GM23248 (cell line): Measurements from ENCODE around the gene SNAPC4. TPM values are rescaled to one million over a fixed set of nuclear protein-coding genes. Genes with fewer than 3 reads are reported as not detected.

ENCODE experiments used
- DNase-seq: peaks from one replicate; pipeline ENCODE4 v3.0.0-alpha.2; 2015
- H2AFZ ChIP-seq: fragments of 200-600 bp; sonication (generic); 2 replicates; pipeline ENCODE4 v1.6.1; 2016; ENCODE audit warnings: antibody characterized with exemption
- H3F3A ChIP-seq: fragments of 200-600 bp; sonication (generic); 2 replicates; pipeline ENCODE4 v1.6.1; 2016; ENCODE audit warnings: mild to moderate bottlenecking, antibody characterized with exemption, mixed run types; ENCODE audit not compliant: insufficient read depth
- H3K27ac ChIP-seq: fragments of 200-600 bp; sonication (generic); 2 replicates; pipeline ENCODE4 v1.5.1; 2016; ENCODE audit warnings: mild to moderate bottlenecking
- H3K27me3 ChIP-seq: fragments of 200-600 bp; sonication (generic); replicated peaks from 2 replicates; pipeline ENCODE4 v1.6.1; 2016; ENCODE audit warnings: mild to moderate bottlenecking; ENCODE audit not compliant: insufficient read depth
- H3K36me3 ChIP-seq: fragments of 200-600 bp; sonication (generic); 2 replicates; pipeline ENCODE4 v1.6.1; 2016; ENCODE audit warnings: low read depth, mild to moderate bottlenecking
- H3K4me1 ChIP-seq: fragments of 200-600 bp; sonication (generic); 2 replicates; pipeline ENCODE4 v1.6.1; 2016; ENCODE audit warnings: mild to moderate bottlenecking; ENCODE audit not compliant: insufficient read depth
- H3K4me2 ChIP-seq: fragments of 200-600 bp; sonication (generic); one replicate; pipeline ENCODE4 v1.6.1; 2016; ENCODE audit warnings: mild to moderate bottlenecking; ENCODE audit not compliant: unreplicated experiment
- H3K4me3 ChIP-seq: fragments of 200-600 bp; sonication (generic); 2 replicates; pipeline ENCODE4 v1.5.1; 2016; ENCODE audit warnings: mild to moderate bottlenecking
- H3K79me2 ChIP-seq: fragments of 200-600 bp; sonication (generic); 2 replicates; pipeline ENCODE4 v1.6.1; 2016; ENCODE audit warnings: mild to moderate bottlenecking; ENCODE audit not compliant: insufficient read depth
- H3K9ac ChIP-seq: fragments of 200-600 bp; sonication (generic); 2 replicates; pipeline ENCODE4 v1.6.1; 2016; ENCODE audit warnings: mild to moderate bottlenecking
- H3K9me2 ChIP-seq: fragments of 200-600 bp; sonication (generic); 2 replicates; pipeline ENCODE4 v1.6.1; 2016; ENCODE audit warnings: mixed run types, mild to moderate bottlenecking, moderate library complexity; ENCODE audit not compliant: insufficient read depth
- H3K9me3 ChIP-seq: fragments of 200-600 bp; sonication (generic); one replicate; pipeline ENCODE4 v1.6.1; 2017; ENCODE audit warnings: low read depth
- H4K20me1 ChIP-seq: fragments of 200-600 bp; sonication (generic); 2 replicates; pipeline ENCODE4 v1.6.0; 2016; ENCODE audit not compliant: insufficient read depth
- EZH2 ChIP-seq: fragments of 200-600 bp; sonication (generic); IDR thresholded peaks from 2 replicates; pipeline ENCODE4 v1.6.1; 2018; ENCODE audit warnings: antibody characterized with exemption, mild to moderate bottlenecking; ENCODE audit not compliant: insufficient read depth, poor library complexity, severe bottlenecking
- EZH2phosphoT487 ChIP-seq: fragments of 200-600 bp; sonication (generic); IDR thresholded peaks from 2 replicates; pipeline ENCODE4 v1.6.1; 2018; ENCODE audit warnings: antibody characterized with exemption, moderate library complexity, mild to moderate bottlenecking, low read depth; ENCODE audit not compliant: insufficient read depth
- WGBS, 2 experiments: methylation state at CpG; one replicate each; pipeline ENCODE4 v1.1.6; 2015 to 2017; ENCODE audit warnings: low lambda C conversion rate in 2 of 2, low coverage in 1 of 2; ENCODE audit errors: missing lambda C conversion rate in 2 of 2; 5-methylcytosine and 5-hydroxymethylcytosine counted together
- in situ Hi-C: fragments of 300-500 bp; cut with MboI; formaldehyde crosslinking; loops from 2 replicates; pipeline ENCODE4 v1.15.0; 2020
- polyA plus RNA-seq: library from polyadenylated mRNA; unstranded; fragments of >200 nt; fragmentation: Nextera tagmentation; extraction: Ambion mirVana; gene quantifications from 2 replicates; pipeline ENCODE4 v1.2.1, GENCODE V29; 2016
- total RNA-seq: library from RNA; depleted of rRNA; stranded (reverse); fragments of >200 nt; shearing (Covaris generic); gene quantifications from 2 replicates; pipeline ENCODE4 v1.2.3, GENCODE V29; 2014

SNAPC4 gene
- total and polyA plus RNA-seq, 2 experiments from 2014 or later, result 4.4 to 5.2 TPM

- in situ Hi-C loops, result no loop called here
- Histone ChIP-seq H2AFZ (no peak overlapping the region), H3K9me3 (no peaks in the 10 kb centered on the region), H4K20me1 (no peaks in the 10 kb centered on the region), H3K4me1 (peaks cover 5% of the 10 kb centered on the region; the same call in 1 of the 2 replicates), H3K9ac (no peak overlapping the region), H3K9me2 (no peaks in the 10 kb centered on the region), H3K79me2 (peaks cover 18% of the 10 kb centered on the region), H3K36me3 (peaks cover 4% of the 10 kb centered on the region; the same call in 1 of the 2 replicates), H3K4me3 (no peak overlapping the region), H3K4me2 (no peak overlapping the region), H3K27ac (no peak overlapping the region), H3F3A (peaks cover 10% of the 10 kb centered on the region; the same call in 1 of the 2 replicates), H3K27me3 (no peaks in the 10 kb centered on the region)
- no peak for TF ChIP-seq EZH2phosphoT487
- TF ChIP-seq EZH2, result no peak
- 92 to 96% methylated on average over 7 of the region's 7 CpGs for WGBS, 2 experiments
- DNase-seq, result no peak
Observed at GRCh38 chr9:136405481-136405880, 5.5 kb upstream of the SNAPC4 start.

- H2AFZ ChIP-seq, result no peak overlapping the region
- no peak overlapping the region for H3K27ac ChIP-seq
- TF ChIP-seq EZH2 (no peak), EZH2phosphoT487 (no peak)
- H3K4me3 ChIP-seq, result no peak overlapping the region
- H3K4me1 ChIP-seq, result peaks cover 5% of the 10 kb centered on the region; the same call in 1 of the 2 replicates
- in situ Hi-C loops, result no loop called here
- peaks cover 10% of the 10 kb centered on the region; the same call in 1 of the 2 replicates for H3F3A ChIP-seq
- no peaks in the 10 kb centered on the region for H4K20me1 ChIP-seq
- H3K36me3 ChIP-seq, result peaks cover 4% of the 10 kb centered on the region; the same call in 1 of the 2 replicates
- peaks cover 16% of the 10 kb centered on the region for H3K79me2 ChIP-seq
- no peaks in the 10 kb centered on the region for H3K9me3 ChIP-seq
- DNase-seq, result no peak
- no peaks in the 10 kb centered on the region for H3K9me2 ChIP-seq
- H3K27me3 ChIP-seq, result no peaks in the 10 kb centered on the region
- 88 to 90% methylated on average over 12 to 13 of the region's 14 CpGs for WGBS, 2 experiments
- H3K4me2 ChIP-seq, result no peak overlapping the region
- H3K9ac ChIP-seq, result no peak overlapping the region
Observed at GRCh38 chr9:136404801-136405136, 4.8 kb upstream of the SNAPC4 start.

- no peaks in the 10 kb centered on the region for H4K20me1 ChIP-seq
- H2AFZ ChIP-seq, result no peak overlapping the region
- 90% methylated on average over 30 to 32 of the region's 32 CpGs for WGBS, 2 experiments
- H3K9me3 ChIP-seq, result no peaks in the 10 kb centered on the region
- H3K79me2 ChIP-seq, result peaks cover 16% of the 10 kb centered on the region
- in situ Hi-C loops, result no loop called here
- H3F3A ChIP-seq, result peaks cover 10% of the 10 kb centered on the region; the same call in 1 of the 2 replicates
- no peak overlapping the region for H3K9ac ChIP-seq
- H3K4me2 ChIP-seq, result no peak overlapping the region
- H3K36me3 ChIP-seq, result peaks cover 4% of the 10 kb centered on the region; the same call in 1 of the 2 replicates
- H3K27ac ChIP-seq, result no peak overlapping the region
- H3K27me3 ChIP-seq, result no peaks in the 10 kb centered on the region
- no peak overlapping the region for H3K4me3 ChIP-seq
- no peak for DNase-seq
- no peaks in the 10 kb centered on the region for H3K9me2 ChIP-seq
- no peak for TF ChIP-seq EZH2phosphoT487
- TF ChIP-seq EZH2, result no peak
- H3K4me1 ChIP-seq, result peaks cover 1% of the 10 kb centered on the region; the same call in 1 of the 2 replicates
Observed at GRCh38 chr9:136403915-136404800, 4.2 kb upstream of the SNAPC4 start.

GRCh38 chr9:136403538-136403914 lies 3.6 kb upstream of the SNAPC4 start:
- in situ Hi-C loops, result no loop called here
- no peaks in the 10 kb centered on the region for H3K9me2 ChIP-seq
- H4K20me1 ChIP-seq, result no peaks in the 10 kb centered on the region
- no peak overlapping the region for H3K27ac ChIP-seq
- H2AFZ ChIP-seq, result no peak overlapping the region
- H3K36me3 ChIP-seq, result peaks cover 4% of the 10 kb centered on the region; the same call in 1 of the 2 replicates
- no peaks in the 10 kb centered on the region for H3K9me3 ChIP-seq
- no peak overlapping the region for H3K4me2 ChIP-seq
- 89 to 94% methylated on average over 3 to 4 of the region's 5 CpGs for WGBS, 2 experiments
- H3F3A ChIP-seq, result peaks cover 10% of the 10 kb centered on the region; the same call in 1 of the 2 replicates
- TF ChIP-seq EZH2phosphoT487 (no peak), EZH2 (no peak)
- peaks cover 16% of the 10 kb centered on the region for H3K79me2 ChIP-seq
- H3K27me3 ChIP-seq, result no peaks in the 10 kb centered on the region
- no peak overlapping the region for H3K4me3 ChIP-seq
- H3K4me1 ChIP-seq, result peaks cover 5% of the 10 kb centered on the region
- no peak overlapping the region for H3K9ac ChIP-seq
- DNase-seq, result no peak
